Activated T-cell treated with anti-CD3 and anti-CD28 coated beads, Interleukin-2, amount 50 U/mL, for 48 hours (primary cell): ENCODE results near the gene WWOX.

Source experiments
- DNase-seq, 2 experiments: peaks; one replicate each; pipeline ENCODE4 v3.0.0-alpha.2; 2020

The WWOX gene

GRCh38 chr16:79171931-79172705, 1072.7 kb downstream of the WWOX start:
- no peak for DNase-seq

GRCh38 chr16:79172976-79173500, 1073.6 kb downstream of the WWOX start:
- no peak for DNase-seq

- no peak for DNase-seq
Observed at GRCh38 chr16:79173919-79174318, 1074.5 kb downstream of the WWOX start.

- DNase-seq: no peak
Observed at GRCh38 chr16:79175286-79176057, 1076.0 kb downstream of the WWOX start.

GRCh38 chr16:79177018-79177417, 1077.6 kb downstream of the WWOX start:
- DNase-seq: no peak

- no peak for DNase-seq
Observed at GRCh38 chr16:79181419-79181818, 1082.0 kb downstream of the WWOX start.

- DNase-seq: no peak
Observed at GRCh38 chr16:79182616-79183015, 1083.2 kb downstream of the WWOX start.

GRCh38 chr16:79183571-79183970, 1084.1 kb downstream of the WWOX start:
- DNase-seq: no peak

GRCh38 chr16:79184464-79185030, 1085.1 kb downstream of the WWOX start:
- no peak for DNase-seq

GRCh38 chr16:79185711-79186110, 1086.3 kb downstream of the WWOX start:
- no peak for DNase-seq

- DNase-seq: no peak
Observed at GRCh38 chr16:79186196-79186595, 1086.7 kb downstream of the WWOX start.

GRCh38 chr16:79188115-79188738, 1088.8 kb downstream of the WWOX start:
- no peak for DNase-seq

GRCh38 chr16:79188739-79189122, 1089.3 kb downstream of the WWOX start:
- no peak for DNase-seq

- DNase-seq: no peak
Observed at GRCh38 chr16:79190542-79190941, 1091.1 kb downstream of the WWOX start.

- no peak for DNase-seq
Observed at GRCh38 chr16:79191933-79192332, 1092.5 kb downstream of the WWOX start.

- DNase-seq: no peak
Observed at GRCh38 chr16:79192904-79193303, 1093.5 kb downstream of the WWOX start.

GRCh38 chr16:79194291-79194690, 1094.8 kb downstream of the WWOX start:
- no peak for DNase-seq

GRCh38 chr16:79195938-79196337, 1096.5 kb downstream of the WWOX start:
- DNase-seq: no peak

- DNase-seq: no peak
Observed at GRCh38 chr16:79201436-79201835, 1102.0 kb downstream of the WWOX start.

- no peak for DNase-seq
Observed at GRCh38 chr16:79202977-79203376, 1103.5 kb downstream of the WWOX start.

GRCh38 chr16:79204486-79204885, 1105.0 kb downstream of the WWOX start:
- DNase-seq: no peak

GRCh38 chr16:79206889-79207288, 1107.4 kb downstream of the WWOX start:
- DNase-seq: no peak

- DNase-seq: no peak
Observed at GRCh38 chr16:79209308-79209707, 1109.9 kb downstream of the WWOX start.
